Measurements from ENCODE around the gene GXYLT2.

DNA sequence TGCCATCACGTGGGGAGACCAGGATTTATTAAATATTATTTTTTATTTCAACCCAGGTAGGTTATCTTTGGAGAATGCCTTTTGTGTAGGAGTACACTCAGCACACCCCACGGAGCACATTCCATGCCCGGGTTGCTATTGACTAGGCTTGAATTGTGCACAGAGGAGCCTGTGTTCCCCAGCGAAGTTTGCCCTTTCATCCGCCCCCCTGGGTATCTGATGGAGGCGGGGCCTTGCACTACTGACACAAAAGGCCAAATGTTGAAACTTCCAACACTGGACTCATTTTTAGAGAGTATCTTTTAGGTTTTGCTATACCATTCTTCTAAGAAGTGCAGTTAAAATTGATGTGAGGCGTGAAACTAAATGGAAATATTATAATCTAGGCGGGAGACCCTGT lies 69.5 kb downstream of the GXYLT2 start:
- TF ChIP-seq, protein P1, sequence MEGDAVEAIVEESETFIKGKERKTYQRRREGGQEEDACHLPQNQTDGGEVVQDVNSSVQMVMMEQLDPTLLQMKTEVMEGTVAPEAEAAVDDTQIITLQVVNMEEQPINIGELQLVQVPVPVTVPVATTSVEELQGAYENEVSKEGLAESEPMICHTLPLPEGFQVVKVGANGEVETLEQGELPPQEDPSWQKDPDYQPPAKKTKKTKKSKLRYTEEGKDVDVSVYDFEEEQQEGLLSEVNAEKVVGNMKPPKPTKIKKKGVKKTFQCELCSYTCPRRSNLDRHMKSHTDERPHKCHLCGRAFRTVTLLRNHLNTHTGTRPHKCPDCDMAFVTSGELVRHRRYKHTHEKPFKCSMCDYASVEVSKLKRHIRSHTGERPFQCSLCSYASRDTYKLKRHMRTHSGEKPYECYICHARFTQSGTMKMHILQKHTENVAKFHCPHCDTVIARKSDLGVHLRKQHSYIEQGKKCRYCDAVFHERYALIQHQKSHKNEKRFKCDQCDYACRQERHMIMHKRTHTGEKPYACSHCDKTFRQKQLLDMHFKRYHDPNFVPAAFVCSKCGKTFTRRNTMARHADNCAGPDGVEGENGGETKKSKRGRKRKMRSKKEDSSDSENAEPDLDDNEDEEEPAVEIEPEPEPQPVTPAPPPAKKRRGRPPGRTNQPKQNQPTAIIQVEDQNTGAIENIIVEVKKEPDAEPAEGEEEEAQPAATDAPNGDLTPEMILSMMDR (IDR thresholded peaks at IDR 0.05), result no peak
- TF ChIP-seq SIN3A (IDR thresholded peaks at IDR 0.05; ENCODE audit: borderline replicate concordance, insufficient read depth, low read depth, low read length), result no peak
- TF ChIP-seq POLR2AphosphoS5 (IDR thresholded peaks at IDR 0.05; ENCODE audit: low read depth, low read length), result no peak
